ENCODE data around the gene SZT2. TPM values are rescaled to one million over a fixed set of nuclear protein-coding genes. Genes with fewer than 3 reads are reported as not detected.

SZT2 gene
- total and polyA plus RNA-seq, 2 of the 4 experiments (the other 2 are of a cell fraction): 9.5 to 14.3 TPM

- Histone ChIP-seq H3K4me2 (ENCODE audit: low read depth, low read length) (no peak overlapping the region), H2BK15ac (ENCODE audit: low read depth, low read length) (no peak overlapping the region), H3K9ac (ENCODE audit: low read depth, low read length) (no peak overlapping the region), H3K4me3 (ENCODE audit: insufficient read depth, low read depth, low read length) (no peak overlapping the region), H2AFZ (replicated peaks; ENCODE audit: low read length, poor library complexity) (no peak overlapping the region), H3K9me3 (ENCODE audit: control insufficient read depth, insufficient read depth, low read length) (no peaks in the 10 kb centered on the region), H3K79me1 (ENCODE audit: low read depth in 1 of 2, low read length in 2 of 2) (no peaks in the 10 kb centered on the region), H2BK20ac (ENCODE audit: low read depth, low read length) (no peak overlapping the region), H2BK120ac (ENCODE audit: low read depth, low read length) (no peak overlapping the region), H3K27ac (ENCODE audit: insufficient read depth, low read length) (no peak overlapping the region), H4K91ac (ENCODE audit: insufficient read depth, low read depth, low read length) (no peak overlapping the region), H3K23ac (ENCODE audit: low read depth, low read length) (no peak overlapping the region), H3K9me1 (ENCODE audit: insufficient read depth, low read length) (peaks cover 6% of the 10 kb centered on the region; the same call in 1 of the 2 replicates), H3K36me3 (ENCODE audit: control insufficient read depth, insufficient read depth, low read length) (no peaks in the 10 kb centered on the region), H4K5ac (ENCODE audit: low read depth, low read length) (no peak overlapping the region), H4K20me1 (ENCODE audit: insufficient read depth, low read length) (no peaks in the 10 kb centered on the region), H3K56ac (ENCODE audit: extremely low read depth, insufficient read depth, low read length) (no peak overlapping the region), H2BK5ac (ENCODE audit: low read depth, low read length, poor library complexity, severe bottlenecking) (no peak overlapping the region), H3K14ac (replicated peaks; ENCODE audit: low read depth, low read length) (no peak overlapping the region), H4K8ac (ENCODE audit: low read depth in 2 of 2, low read length in 2 of 2) (no peak overlapping the region), H3K27me3 (ENCODE audit: control insufficient read depth, insufficient read depth, low read length) (peaks cover 11% of the 10 kb centered on the region), H3K18ac (ENCODE audit: low read depth, low read length) (no peak overlapping the region), H2AK9ac (replicated peaks; ENCODE audit: low read depth, low read length, poor library complexity) (no peak overlapping the region), H3K4ac (ENCODE audit: low read depth, low read length) (no peak overlapping the region), H2AK5ac (ENCODE audit: low read depth, low read length) (no peak overlapping the region), H3K4me1 (ENCODE audit: control insufficient read depth, insufficient read depth, low read length) (peaks cover 6% of the 10 kb centered on the region)
- dilution Hi-C loops (cut with HindIII; ENCODE audit: low sequenced_read_pairs, unreplicated experiment): no loop called here
- intact Hi-C loops (cut with micrococcal nuclease): no loop called here
- in situ Hi-C loops (cut with MboI; ENCODE audit: low sequenced_read_pairs): loop anchor here (5.0 kb wide), 1 partner anchor 33 kb away; no protein-coding TSS in a partner anchor
- TF ChIP-seq MAFK (IDR thresholded peaks at IDR 0.05; ENCODE audit: low read depth, low read length) (no peak), CHD1 (IDR thresholded peaks at IDR 0.05; ENCODE audit: low read depth, low read length) (no peak), USF2 (IDR thresholded peaks at IDR 0.05; ENCODE audit: low read depth, low read length) (no peak)
- POLR2A ChIA-PET (ENCODE audit: unreplicated experiment): no interaction called here
- BruUV-seq (replicated peaks): no TSS peak
- CTCF ChIA-PET: no interaction called here
- no CpG with 5 or more reads among the region's 1 CpG for WGBS, 2 experiments (ENCODE audit: extremely low coverage in 2 of 2, insufficient read length in 1 of 2)
- DNase-seq (no peak), ATAC-seq (ENCODE audit: low read depth) (no peak)
Observed at GRCh38 chr1:43340559-43340958, 49.1 kb upstream of the SZT2 start.
